Osteoblast (primary cell): ENCODE results near the gene TDRD5. TPM values are rescaled to one million over a fixed set of nuclear protein-coding genes. Genes with fewer than 3 reads are reported as not detected.
"Not testable (repeated sequence)": the region's sequence is repeated elsewhere in the genome, so short reads cannot be mapped to it uniquely, and the experiment has no call there.

ENCODE experiments used
- DNase-seq: peaks from one replicate; pipeline ENCODE4 v3.0.0; 2011; ENCODE audit warnings: low spot score, mixed read lengths; ENCODE audit not compliant: insufficient read length; ENCODE audit errors: missing footprints
- H2AFZ ChIP-seq: 2 replicates; pipeline ENCODE4 v1.6.0; 2011; ENCODE audit warnings: mild to moderate bottlenecking, low read length
- H3K27ac ChIP-seq: 2 replicates; pipeline ENCODE4 v1.5.1; 2011; ENCODE audit warnings: mild to moderate bottlenecking, low read depth, low read length, moderate library complexity
- H3K27me3 ChIP-seq: 2 replicates; pipeline ENCODE4 v1.6.0; 2012; ENCODE audit warnings: mild to moderate bottlenecking, control low read depth, inconsistent platforms, low read length, moderate library complexity; ENCODE audit not compliant: insufficient read depth
- H3K36me3 ChIP-seq: 2 replicates; pipeline ENCODE4 v1.5.1; 2011; ENCODE audit warnings: mild to moderate bottlenecking, low read length, control low read depth, moderate library complexity; ENCODE audit not compliant: insufficient read depth
- H3K4me1 ChIP-seq: 2 replicates; pipeline ENCODE4 v1.5.1; 2011; ENCODE audit warnings: mild to moderate bottlenecking, low read length, control low read depth, moderate library complexity; ENCODE audit not compliant: insufficient read depth
- H3K4me2 ChIP-seq: 2 replicates; pipeline ENCODE4 v1.6.0; 2011; ENCODE audit warnings: mild to moderate bottlenecking, low read length; ENCODE audit not compliant: insufficient read depth
- H3K4me3 ChIP-seq: fragments of 200-600 bp; sonication (generic); 3 replicates; pipeline ENCODE4 v1.5.1; 2012; ENCODE audit warnings: mild to moderate bottlenecking, low read length, inconsistent platforms; ENCODE audit not compliant: insufficient read depth
- H3K79me2 ChIP-seq: 2 replicates; pipeline ENCODE4 v1.6.0; 2012; ENCODE audit warnings: mild to moderate bottlenecking, low read length, control low read depth, inconsistent platforms; ENCODE audit not compliant: insufficient read depth
- H3K9me3 ChIP-seq: 2 replicates; pipeline ENCODE4 v1.5.1; 2011; ENCODE audit warnings: low read depth, low read length, control low read depth
- H4K20me1 ChIP-seq: 2 replicates; pipeline ENCODE4 v1.6.0; 2012; ENCODE audit warnings: mild to moderate bottlenecking, low read length, control low read depth; ENCODE audit not compliant: insufficient read depth
- total RNA-seq: library from RNA; depleted of rRNA; stranded (reverse); fragments of >200 nt; gene quantifications from 2 replicates; pipeline ENCODE4 v1.2.3, GENCODE V29; 2012
- TF ChIP-seq, protein P1 (sequence below): IDR thresholded peaks from 2 replicates; pipeline ENCODE4 v1.5.1; 2011; ENCODE audit warnings: mild to moderate bottlenecking, low read depth, low read length, moderate library complexity; ENCODE audit errors: extremely low read depth

The TDRD5 gene
- total RNA-seq, 1 donor: not detected

DNA sequence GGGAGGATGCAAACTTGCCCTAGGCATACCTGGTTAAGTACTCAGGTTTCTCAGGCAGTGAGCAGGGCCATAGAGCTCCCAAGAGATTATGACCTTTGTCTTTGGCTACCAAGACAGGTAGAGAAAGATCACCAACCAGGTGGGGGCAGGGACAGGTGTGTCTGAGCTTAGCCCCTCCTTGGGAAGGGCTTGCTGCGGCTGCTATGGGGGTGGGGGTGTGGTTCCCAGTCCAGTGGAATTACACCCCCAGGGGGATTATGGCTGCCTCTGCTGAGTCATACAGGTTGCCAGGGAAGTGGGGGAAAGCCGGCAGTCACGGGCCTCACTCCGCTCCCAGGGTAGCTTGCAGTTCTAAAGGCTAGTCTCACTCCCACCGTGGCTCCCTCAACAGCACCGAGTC, 86.2 kb downstream of the TDRD5 start:
- Histone ChIP-seq H3K4me3 (no peak overlapping the region), H3K4me1 (no peaks in the 10 kb centered on the region), H3K36me3 (no peaks in the 10 kb centered on the region), H3K4me2 (no peak overlapping the region), H4K20me1 (no peaks in the 10 kb centered on the region), H3K9me3 (no peaks in the 10 kb centered on the region), H3K27ac (no peak overlapping the region), H3K79me2 (no peaks in the 10 kb centered on the region), H3K27me3 (no peaks in the 10 kb centered on the region), H2AFZ (no peak overlapping the region)
- TF ChIP-seq, protein P1, sequence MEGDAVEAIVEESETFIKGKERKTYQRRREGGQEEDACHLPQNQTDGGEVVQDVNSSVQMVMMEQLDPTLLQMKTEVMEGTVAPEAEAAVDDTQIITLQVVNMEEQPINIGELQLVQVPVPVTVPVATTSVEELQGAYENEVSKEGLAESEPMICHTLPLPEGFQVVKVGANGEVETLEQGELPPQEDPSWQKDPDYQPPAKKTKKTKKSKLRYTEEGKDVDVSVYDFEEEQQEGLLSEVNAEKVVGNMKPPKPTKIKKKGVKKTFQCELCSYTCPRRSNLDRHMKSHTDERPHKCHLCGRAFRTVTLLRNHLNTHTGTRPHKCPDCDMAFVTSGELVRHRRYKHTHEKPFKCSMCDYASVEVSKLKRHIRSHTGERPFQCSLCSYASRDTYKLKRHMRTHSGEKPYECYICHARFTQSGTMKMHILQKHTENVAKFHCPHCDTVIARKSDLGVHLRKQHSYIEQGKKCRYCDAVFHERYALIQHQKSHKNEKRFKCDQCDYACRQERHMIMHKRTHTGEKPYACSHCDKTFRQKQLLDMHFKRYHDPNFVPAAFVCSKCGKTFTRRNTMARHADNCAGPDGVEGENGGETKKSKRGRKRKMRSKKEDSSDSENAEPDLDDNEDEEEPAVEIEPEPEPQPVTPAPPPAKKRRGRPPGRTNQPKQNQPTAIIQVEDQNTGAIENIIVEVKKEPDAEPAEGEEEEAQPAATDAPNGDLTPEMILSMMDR: no peak
- no peak for DNase-seq

DNA sequence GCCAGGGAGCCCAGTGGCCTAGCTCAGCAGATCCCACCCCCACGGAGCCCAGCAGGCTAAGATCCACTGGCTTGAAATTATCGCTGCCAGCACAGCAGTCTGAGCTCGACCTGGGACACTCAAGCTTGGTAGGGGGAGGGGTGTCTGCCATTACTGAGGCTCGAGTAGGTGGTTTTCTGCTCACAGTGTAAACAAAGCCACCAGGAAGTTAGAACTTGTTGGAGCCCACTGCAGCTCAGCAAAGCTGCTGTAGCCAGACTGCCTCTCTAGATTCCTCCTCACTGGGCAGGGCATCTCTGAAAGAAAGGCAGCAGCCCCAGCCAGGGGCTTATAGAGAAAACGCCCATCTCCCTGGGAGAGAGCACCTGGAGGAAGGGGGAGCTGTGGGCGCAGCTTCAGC, 102.9 kb downstream of the TDRD5 start:
- H3K4me3 ChIP-seq, H3K9me3 ChIP-seq, H3K27me3 ChIP-seq, H3K4me1 ChIP-seq, H3K27ac ChIP-seq, H3K79me2 ChIP-seq, DNase-seq, H3K36me3 ChIP-seq, H4K20me1 ChIP-seq, H3K4me2 ChIP-seq, H2AFZ ChIP-seq: not testable (repeated sequence)

DNA sequence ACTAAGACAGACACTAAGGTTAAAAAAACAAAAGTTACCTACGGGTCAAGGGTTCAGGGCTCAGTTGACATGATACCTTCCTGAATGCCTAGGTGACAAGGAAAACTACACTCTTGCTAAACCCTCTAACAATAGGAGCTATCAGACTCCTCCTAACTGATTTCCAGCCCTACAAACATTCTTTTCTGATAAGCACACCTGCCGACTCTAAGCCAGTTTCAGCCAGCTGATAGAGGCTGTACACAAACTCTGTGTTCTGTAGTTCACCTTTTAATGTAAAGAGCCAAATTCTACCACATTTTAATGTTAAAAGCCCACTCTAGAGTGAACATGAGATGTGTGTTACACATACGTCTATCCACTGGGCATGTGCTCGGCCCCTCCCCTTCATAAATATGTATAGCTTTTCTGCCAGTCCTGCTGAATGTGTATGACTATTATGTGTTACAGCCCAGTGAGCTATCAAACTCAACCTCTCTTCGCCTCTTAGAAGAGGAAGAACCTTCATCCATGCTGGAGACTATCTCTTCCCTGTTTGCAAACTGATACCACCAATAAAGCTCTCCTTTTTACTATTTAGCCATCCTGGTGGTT, 111.4 kb downstream of the TDRD5 start:
- Histone ChIP-seq H3K36me3 (no peaks in the 10 kb centered on the region), H3K79me2 (no peaks in the 10 kb centered on the region), H2AFZ (no peak overlapping the region), H4K20me1 (no peaks in the 10 kb centered on the region), H3K4me2 (no peak overlapping the region), H3K27me3 (peaks cover 11% of the 10 kb centered on the region), H3K4me1 (no peaks in the 10 kb centered on the region), H3K9me3 (no peaks in the 10 kb centered on the region), H3K27ac (no peak overlapping the region), H3K4me3 (no peak overlapping the region)
- TF ChIP-seq, protein P1: no peak
- no peak for DNase-seq

DNA sequence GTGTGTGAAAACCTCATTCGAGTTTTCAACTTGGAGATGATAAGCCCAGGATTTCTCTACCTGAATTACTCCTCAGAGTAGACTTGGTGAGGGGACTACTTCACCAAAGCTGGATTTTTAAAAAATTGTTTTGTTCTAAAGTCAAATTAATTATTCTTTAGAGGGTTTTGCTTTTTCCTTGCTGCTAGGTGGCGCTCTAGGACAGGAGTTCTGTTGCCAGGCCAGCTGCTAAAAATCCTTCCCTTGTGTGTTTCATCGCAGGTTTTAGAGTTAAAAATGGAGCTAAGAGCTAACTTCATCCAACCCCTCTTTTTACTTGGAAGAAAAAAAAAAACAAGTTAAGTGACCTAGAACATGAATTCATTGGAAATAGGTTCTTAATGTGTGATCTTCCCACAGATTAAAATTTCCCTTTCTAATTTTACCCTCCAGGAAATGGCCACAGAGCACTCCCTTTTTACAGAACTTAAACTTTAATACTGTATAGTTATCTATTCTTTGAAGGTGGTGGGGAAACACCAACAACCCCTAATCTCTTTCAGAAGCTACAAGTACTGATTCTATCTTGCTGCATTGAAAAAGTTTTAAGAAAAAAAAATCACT, 114.8 kb downstream of the TDRD5 start:
- peaks cover 17% of the 10 kb centered on the region for H3K27me3 ChIP-seq
- no peak overlapping the region for H3K27ac ChIP-seq
- TF ChIP-seq, protein P1: peak; percentile 83
- no peak overlapping the region for H2AFZ ChIP-seq
- H4K20me1 ChIP-seq: no peaks in the 10 kb centered on the region
- DNase-seq: peak; percentile 46
- no peak overlapping the region for H3K4me3 ChIP-seq
- H3K4me2 ChIP-seq: no peak overlapping the region
- no peaks in the 10 kb centered on the region for H3K4me1 ChIP-seq
- no peaks in the 10 kb centered on the region for H3K9me3 ChIP-seq
- H3K79me2 ChIP-seq: no peaks in the 10 kb centered on the region
- no peaks in the 10 kb centered on the region for H3K36me3 ChIP-seq
